ENCODE results near the gene OXTR.

DNA sequence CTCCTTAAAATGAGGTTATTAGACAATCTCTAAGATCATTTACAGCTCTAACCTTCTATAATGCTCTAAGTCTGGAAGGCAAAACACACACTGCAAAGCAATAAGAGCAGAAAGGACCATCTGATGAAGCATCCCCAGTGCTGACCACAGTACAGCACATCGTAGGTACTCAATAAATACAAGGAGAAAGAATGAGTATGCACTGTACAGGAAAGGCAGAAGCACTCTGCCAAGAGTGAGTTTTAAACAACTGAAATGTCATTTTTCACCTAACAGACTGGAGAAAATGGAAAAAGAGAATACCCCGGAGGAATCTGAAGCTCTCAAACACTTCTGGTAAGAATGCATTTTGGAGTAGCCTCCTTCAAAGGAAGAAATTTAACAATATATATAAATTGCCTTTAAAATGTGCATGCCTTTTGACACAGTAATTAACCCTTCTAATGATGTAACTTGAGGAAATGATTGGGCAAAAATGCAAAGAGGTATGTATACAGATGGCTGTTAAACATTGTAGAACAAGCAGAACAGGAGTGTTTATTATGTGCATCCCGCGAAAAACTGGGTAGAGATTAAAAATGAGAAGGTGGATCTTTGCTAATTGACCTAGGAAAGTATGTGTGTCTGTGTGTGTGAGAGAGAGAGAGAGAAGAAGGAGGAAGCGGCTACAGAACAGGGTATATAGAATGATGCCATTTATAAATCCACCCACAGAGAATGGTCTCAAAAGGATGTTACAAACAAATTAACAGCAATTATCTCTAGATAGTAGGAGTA lies 8.0 kb upstream of the OXTR start:
- no peak for TF ChIP-seq CTCF (IDR thresholded peaks at IDR 0.05; ENCODE audit: poor library complexity)
- no peak for TF ChIP-seq EZH2 (IDR thresholded peaks at IDR 0.05; ENCODE audit: borderline replicate concordance)
- no peak for TF ChIP-seq EZH2phosphoT487 (IDR thresholded peaks at IDR 0.05; ENCODE audit: low read depth, severe bottlenecking, unreplicated experiment)

Measured in hepatocyte (in vitro differentiated cells).